Measurements from ENCODE around the gene LEMD2.

- no peak for TF ChIP-seq POLR2A (IDR thresholded peaks at IDR 0.05)
- no peak for TF ChIP-seq CTCF (IDR thresholded peaks at IDR 0.05)
- no peak for TF ChIP-seq EP300 (IDR thresholded peaks at IDR 0.05)
- no peak for TF ChIP-seq POLR2AphosphoS5 (IDR thresholded peaks at IDR 0.05)
Measured at GRCh38 chr6:33761581-33761921, 27.4 kb downstream of the LEMD2 start.

All from suprapubic skin (tissue), 4 donors.